Immature natural killer cell (primary cell): ENCODE data around the gene ATXN2L. TPM values are rescaled to one million over a fixed set of nuclear protein-coding genes. Genes with fewer than 3 reads are reported as not detected.
A peak's percentile ranks its signal among the peaks of the same experiment; 100 is the strongest.
"Not testable (repeated sequence)": the region's sequence is repeated elsewhere in the genome, so short reads cannot be mapped to it uniquely, and the experiment has no call there.

Experiments used
- DNase-seq, 3 donors: peaks; one replicate each; pipeline ENCODE4 v3.0.0; 2022; ENCODE audit warnings: mixed read lengths in 1 of 3
- H3K27ac Mint-ChIP-seq, 6 donors: one replicate each; pipeline ENCODE4 v1.8.0; 2020; ENCODE audit warnings: mixed read lengths in 6 of 6, mild to moderate bottlenecking in 5 of 6, inconsistent platforms in 4 of 6, moderate library complexity in 3 of 6
- H3K27me3 Mint-ChIP-seq, 3 donors: one replicate each; pipeline ENCODE4 v1.8.0; 2020 to 2021; ENCODE audit warnings: low read depth in 3 of 3, mild to moderate bottlenecking in 3 of 3, mixed read lengths in 3 of 3, moderate library complexity in 3 of 3, inconsistent platforms in 1 of 3
- H3K36me3 Mint-ChIP-seq, 3 donors: one replicate each; pipeline ENCODE4 v1.8.0; 2020; ENCODE audit warnings: mixed read lengths in 3 of 3, inconsistent platforms in 2 of 3, mild to moderate bottlenecking in 2 of 3
- H3K4me1 Mint-ChIP-seq, 2 donors: one replicate each; pipeline ENCODE4 v1.8.0; 2020; ENCODE audit warnings: inconsistent platforms in 2 of 2, mild to moderate bottlenecking in 2 of 2, mixed read lengths in 2 of 2, moderate library complexity in 1 of 2
- H3K4me3 Mint-ChIP-seq, 5 donors: one replicate each; pipeline ENCODE4 v1.8.0; 2020; ENCODE audit warnings: mild to moderate bottlenecking in 5 of 5, mixed read lengths in 5 of 5, inconsistent platforms in 3 of 5, moderate library complexity in 3 of 5
- H3K9me3 Mint-ChIP-seq, 6 donors: one replicate each; pipeline ENCODE4 v1.8.0; 2020; ENCODE audit warnings: mild to moderate bottlenecking in 6 of 6, mixed read lengths in 6 of 6, inconsistent platforms in 4 of 6, moderate library complexity in 3 of 6
- polyA plus RNA-seq, 3 donors: library from polyadenylated mRNA; unstranded; fragments of 300-500 nt; fragmentation: Illumina TruSeq; gene quantifications; one replicate each; pipeline ENCODE4 v1.2.3, GENCODE V29; 2021

Gene ATXN2L, protein sequence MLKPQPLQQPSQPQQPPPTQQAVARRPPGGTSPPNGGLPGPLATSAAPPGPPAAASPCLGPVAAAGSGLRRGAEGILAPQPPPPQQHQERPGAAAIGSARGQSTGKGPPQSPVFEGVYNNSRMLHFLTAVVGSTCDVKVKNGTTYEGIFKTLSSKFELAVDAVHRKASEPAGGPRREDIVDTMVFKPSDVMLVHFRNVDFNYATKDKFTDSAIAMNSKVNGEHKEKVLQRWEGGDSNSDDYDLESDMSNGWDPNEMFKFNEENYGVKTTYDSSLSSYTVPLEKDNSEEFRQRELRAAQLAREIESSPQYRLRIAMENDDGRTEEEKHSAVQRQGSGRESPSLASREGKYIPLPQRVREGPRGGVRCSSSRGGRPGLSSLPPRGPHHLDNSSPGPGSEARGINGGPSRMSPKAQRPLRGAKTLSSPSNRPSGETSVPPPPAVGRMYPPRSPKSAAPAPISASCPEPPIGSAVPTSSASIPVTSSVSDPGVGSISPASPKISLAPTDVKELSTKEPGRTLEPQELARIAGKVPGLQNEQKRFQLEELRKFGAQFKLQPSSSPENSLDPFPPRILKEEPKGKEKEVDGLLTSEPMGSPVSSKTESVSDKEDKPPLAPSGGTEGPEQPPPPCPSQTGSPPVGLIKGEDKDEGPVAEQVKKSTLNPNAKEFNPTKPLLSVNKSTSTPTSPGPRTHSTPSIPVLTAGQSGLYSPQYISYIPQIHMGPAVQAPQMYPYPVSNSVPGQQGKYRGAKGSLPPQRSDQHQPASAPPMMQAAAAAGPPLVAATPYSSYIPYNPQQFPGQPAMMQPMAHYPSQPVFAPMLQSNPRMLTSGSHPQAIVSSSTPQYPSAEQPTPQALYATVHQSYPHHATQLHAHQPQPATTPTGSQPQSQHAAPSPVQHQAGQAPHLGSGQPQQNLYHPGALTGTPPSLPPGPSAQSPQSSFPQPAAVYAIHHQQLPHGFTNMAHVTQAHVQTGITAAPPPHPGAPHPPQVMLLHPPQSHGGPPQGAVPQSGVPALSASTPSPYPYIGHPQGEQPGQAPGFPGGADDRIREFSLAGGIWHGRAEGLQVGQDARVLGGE
- 10 to 100 TPM in 1 of 3 donors, 1 to 10 TPM in 2; 3.0 to 28.5 (median 9.7) TPM for polyA plus RNA-seq

DNA sequence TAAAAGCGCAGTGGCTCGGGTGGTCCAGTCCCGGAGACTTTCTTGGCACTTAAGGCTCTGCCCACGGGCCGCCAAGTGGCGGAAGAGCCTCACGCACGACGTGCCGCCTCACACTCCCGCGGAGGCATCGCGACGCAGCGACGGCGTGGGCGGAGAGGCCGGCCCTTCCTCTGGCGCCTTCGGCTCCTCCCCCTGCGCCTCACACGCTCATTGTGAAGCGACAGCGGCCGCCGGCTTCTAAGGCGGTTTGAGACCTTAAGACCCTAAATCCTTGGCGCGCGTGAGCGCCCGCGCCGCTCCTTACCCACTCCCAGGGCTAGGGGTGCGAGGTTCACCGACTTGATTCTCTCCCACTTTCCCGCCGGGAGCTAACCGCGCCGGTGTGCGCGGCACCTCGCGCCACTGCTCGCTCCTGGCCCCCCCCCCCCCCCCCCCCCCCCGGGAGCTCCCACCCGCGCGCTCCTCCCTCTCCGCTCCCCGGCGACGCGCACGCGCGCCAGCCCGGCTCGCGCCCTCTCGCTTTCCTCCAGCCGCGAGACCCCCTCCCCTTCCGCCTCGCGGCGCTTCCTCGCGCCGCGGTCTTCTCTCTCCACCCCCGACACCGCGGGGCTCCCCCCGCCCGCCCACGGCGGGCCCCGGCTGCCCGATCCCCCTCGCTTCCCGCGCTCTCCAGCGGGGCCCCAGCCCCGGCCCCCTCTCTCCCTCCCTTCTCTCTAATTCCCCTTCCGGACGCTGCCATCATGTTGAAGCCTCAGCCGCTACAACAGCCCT, at the start of gene ATXN2L:
ATXN2L (plus strand) TSS at position 480 of the 771 bp plus-strand sequence; CDS start at position 741, 261 bp downstream.
- Mint-ChIP-seq H3K4me1 (peaks cover 43 to 46% of the 10 kb centered on the region in 2 donors), H3K27ac (peak within 1 kb of the TSS; percentile 95 to 99 (median 99)), H3K4me3 (peak within 1 kb of the TSS; percentile 97 to 99 (median 98)), H3K27me3 (peaks cover 14 to 29% (median 22%) of the 10 kb centered on the region in 3 donors), H3K36me3 (peaks cover 7 to 22% (median 12%) of the 10 kb centered on the region in 3 donors), H3K9me3 (no peaks in the 10 kb centered on the region)
- DNase-seq, result peak; percentile 92 to 96 (median 95)

DNA sequence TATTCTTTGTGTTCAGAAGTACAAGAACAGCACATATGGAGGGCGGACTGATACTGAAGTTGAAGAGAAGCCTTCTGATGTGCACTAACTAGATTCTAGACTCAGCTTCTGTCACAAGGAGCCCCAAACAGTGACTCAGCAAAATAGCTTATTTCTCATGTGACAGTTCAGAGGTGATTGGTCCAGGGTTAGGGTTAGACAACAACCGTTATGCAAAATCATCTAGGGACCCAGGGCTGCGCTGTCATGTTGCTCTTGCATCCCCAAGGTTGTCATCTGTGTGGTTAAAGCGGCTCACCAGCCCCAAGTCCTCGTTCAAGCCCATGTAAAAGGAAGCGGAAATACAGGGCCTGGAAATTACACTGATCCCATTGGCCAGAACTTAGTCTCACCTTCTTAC, 41.1 kb upstream of the ATXN2L start:
- H3K4me3 Mint-ChIP-seq, result not testable (repeated sequence)

DNA sequence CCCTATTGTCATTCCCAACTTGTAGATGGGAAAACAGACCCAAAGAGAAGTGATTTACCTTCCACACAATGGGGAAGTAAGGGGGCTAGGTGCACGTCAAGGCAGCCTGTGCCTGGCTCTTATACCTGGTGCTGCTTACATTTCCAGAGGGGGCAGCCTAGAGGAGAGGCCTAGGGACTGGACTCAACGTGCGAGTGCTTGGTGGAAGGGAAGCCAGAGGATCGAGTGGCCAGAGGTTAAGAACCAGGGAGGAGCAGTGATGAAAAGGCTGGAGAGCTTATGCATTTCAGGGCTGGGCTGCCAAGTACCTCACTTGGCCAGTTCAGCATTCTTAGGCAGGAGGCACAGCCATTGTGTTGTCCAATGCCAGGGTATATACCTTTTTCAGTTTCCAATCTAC, 40.4 kb upstream of the ATXN2L start:
- not testable (repeated sequence) for H3K27ac Mint-ChIP-seq, H3K4me1 Mint-ChIP-seq, H3K36me3 Mint-ChIP-seq, DNase-seq, H3K27me3 Mint-ChIP-seq, H3K9me3 Mint-ChIP-seq, H3K4me3 Mint-ChIP-seq

More for the DNA sequence above, 41.1 kb upstream of the ATXN2L start:
- H3K27me3 Mint-ChIP-seq, H3K27ac Mint-ChIP-seq, H3K36me3 Mint-ChIP-seq, DNase-seq, H3K4me1 Mint-ChIP-seq, H3K9me3 Mint-ChIP-seq: not testable (repeated sequence)

DNA sequence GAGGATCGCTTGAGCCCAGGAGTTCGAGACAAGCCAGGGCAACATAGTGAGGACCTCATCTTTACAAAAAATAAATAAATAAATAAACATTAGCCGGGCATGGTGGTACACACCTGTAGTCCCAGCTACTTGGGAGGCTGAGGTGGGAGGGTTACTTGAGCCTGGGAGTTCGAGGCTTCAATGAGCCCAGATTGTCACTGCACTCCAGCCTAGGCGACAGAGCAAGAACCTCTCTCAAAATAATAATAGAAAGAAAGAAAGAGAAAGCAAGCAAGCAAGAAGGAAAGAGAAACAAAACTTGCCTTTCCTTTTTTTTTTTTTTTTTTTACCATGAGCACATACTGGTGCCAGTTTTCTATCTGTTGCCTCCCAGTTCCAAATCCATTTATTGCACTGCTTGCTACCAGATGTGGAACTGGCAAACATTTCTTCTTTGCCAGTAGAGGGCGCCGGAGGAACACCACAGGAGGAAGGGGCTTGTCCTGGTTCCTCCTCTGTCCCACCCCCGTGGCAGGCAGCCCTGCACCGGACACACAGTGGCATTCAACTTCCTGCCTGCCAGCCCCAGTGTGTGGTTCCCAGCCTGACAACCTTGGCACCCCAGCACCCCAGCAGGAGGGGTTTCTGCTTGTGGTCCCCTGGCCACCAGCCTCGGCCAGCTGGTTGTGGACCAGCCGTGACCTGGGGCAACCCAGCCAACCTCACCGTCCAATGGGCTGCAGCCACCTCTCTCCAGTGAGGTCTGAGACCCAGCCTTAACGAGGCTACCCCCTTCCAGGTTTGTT, 20.4 kb upstream of the ATXN2L start:
- H3K9me3 Mint-ChIP-seq, H3K36me3 Mint-ChIP-seq, H3K4me1 Mint-ChIP-seq, H3K27me3 Mint-ChIP-seq: not testable (repeated sequence)
- peak overlapping the region in 5 of 6 donors; percentile 23 to 88 (median 72) for H3K27ac Mint-ChIP-seq
- DNase-seq, result peak; percentile 66 to 84 (median 82)
- peak overlapping the region; percentile 57 to 82 (median 79) for H3K4me3 Mint-ChIP-seq

DNA sequence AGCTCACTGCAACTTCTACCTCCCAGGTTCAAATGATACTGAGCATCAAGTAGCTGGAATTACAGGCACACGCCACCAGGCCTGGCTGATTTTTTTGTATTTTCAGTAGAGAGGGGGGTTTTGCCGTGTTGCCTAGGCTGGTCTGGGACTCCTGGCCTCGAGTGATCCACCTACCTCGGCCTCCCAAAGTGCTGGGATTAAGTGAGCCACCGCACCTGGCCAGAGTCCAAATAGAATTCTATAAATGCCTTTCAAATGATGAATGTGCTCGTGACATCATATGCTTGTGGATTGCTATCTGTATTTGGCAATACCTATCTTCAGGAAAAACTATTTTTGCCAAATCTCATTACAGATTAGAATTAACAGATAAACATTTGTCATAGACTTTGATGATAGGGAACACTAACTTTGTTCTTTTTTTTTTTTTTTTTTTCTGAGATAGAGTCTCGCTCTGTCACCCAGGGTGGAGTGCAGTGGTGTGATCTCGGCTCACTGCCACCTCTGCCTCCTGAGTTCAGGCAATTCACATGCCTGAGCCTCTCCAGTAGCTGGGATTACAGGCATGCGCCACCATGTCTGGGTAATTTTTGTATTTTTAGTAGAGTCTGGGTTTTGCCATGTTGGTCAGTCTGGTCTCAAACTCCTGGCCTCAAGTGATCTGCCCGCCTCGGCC, 15.2 kb upstream of the ATXN2L start:
- H3K9me3 Mint-ChIP-seq, H3K27me3 Mint-ChIP-seq, H3K4me1 Mint-ChIP-seq, DNase-seq, H3K4me3 Mint-ChIP-seq, H3K36me3 Mint-ChIP-seq, H3K27ac Mint-ChIP-seq: not testable (repeated sequence)

DNA sequence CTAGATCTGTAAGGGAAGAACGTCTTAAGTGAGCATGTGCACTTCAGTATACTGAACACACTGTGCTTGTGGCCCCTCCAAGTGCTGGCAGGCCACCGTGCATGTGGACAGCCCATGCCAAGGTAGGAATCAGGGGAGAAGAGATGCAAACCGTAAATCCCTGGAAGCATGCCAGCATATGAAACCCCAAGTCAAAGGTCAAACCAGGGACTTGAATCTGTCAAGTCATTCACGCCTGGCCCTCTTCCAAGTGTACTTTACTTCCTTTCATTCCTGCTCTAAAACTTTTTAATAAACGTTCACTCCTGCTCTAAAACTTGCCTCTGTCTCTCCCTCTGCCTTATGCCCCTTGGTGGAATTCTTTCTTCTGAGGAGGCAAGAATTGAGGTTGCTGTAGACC, 2.8 kb upstream of the ATXN2L start:
- H3K36me3 Mint-ChIP-seq, result peaks cover 0 to 4% (median 3%) of the 10 kb centered on the region in 3 donors
- peak overlapping the region in 2 of 6 donors; percentile 53 to 57 for H3K27ac Mint-ChIP-seq
- peaks cover 27 to 28% of the 10 kb centered on the region in 2 donors for H3K4me1 Mint-ChIP-seq
- H3K4me3 Mint-ChIP-seq, result peak overlapping the region in 2 of 5 donors; percentile 24 to 46
- H3K27me3 Mint-ChIP-seq, result peaks cover 14 to 27% (median 22%) of the 10 kb centered on the region in 3 donors
- no peaks in the 10 kb centered on the region for H3K9me3 Mint-ChIP-seq
- no peak for DNase-seq

- Mint-ChIP-seq H3K27me3 (peaks cover 14 to 27% (median 22%) of the 10 kb centered on the region in 3 donors), H3K27ac (peak overlapping the region in 3 of 6 donors; percentile 57 to 85 (median 83)), H3K4me3 (peak overlapping the region in 4 of 5 donors; percentile 24 to 75 (median 46)), H3K4me1 (peaks cover 33% of the 10 kb centered on the region in 2 donors)
- not testable (repeated sequence) for H3K36me3 Mint-ChIP-seq, H3K9me3 Mint-ChIP-seq, DNase-seq
Observed at GRCh38 chr16:28820546-28820945, 2.3 kb upstream of the ATXN2L start.

GRCh38 chr16:28821874-28822519, 802 bp upstream of the ATXN2L start:
- H3K4me1 Mint-ChIP-seq, result peaks cover 43 to 46% of the 10 kb centered on the region in 2 donors

GRCh38 chr16:28823291-28823872, 583 bp downstream of the ATXN2L start:
- no peak for DNase-seq
- Mint-ChIP-seq H3K9me3 (no peaks in the 10 kb centered on the region), H3K4me1 (peaks cover 43 to 46% of the 10 kb centered on the region in 2 donors), H3K4me3 (peak overlapping the region; percentile 97 to 99 (median 98)), H3K27ac (peak overlapping the region; percentile 95 to 99 (median 99)), H3K27me3 (peaks cover 14 to 29% (median 22%) of the 10 kb centered on the region in 3 donors), H3K36me3 (peaks cover 7 to 28% (median 12%) of the 10 kb centered on the region in 3 donors)

More at GRCh38 chr16:28821874-28822519, 802 bp upstream of the ATXN2L start:
- H3K9me3 Mint-ChIP-seq, result no peaks in the 10 kb centered on the region
- H3K27ac Mint-ChIP-seq, result peak overlapping the region; percentile 80 to 93 (median 84)
- DNase-seq, result no peak
- peaks cover 14 to 29% (median 22%) of the 10 kb centered on the region in 3 donors for H3K27me3 Mint-ChIP-seq
- peaks cover 7 to 15% (median 12%) of the 10 kb centered on the region in 3 donors for H3K36me3 Mint-ChIP-seq
- H3K4me3 Mint-ChIP-seq, result peak overlapping the region; percentile 77 to 89 (median 86)

DNA sequence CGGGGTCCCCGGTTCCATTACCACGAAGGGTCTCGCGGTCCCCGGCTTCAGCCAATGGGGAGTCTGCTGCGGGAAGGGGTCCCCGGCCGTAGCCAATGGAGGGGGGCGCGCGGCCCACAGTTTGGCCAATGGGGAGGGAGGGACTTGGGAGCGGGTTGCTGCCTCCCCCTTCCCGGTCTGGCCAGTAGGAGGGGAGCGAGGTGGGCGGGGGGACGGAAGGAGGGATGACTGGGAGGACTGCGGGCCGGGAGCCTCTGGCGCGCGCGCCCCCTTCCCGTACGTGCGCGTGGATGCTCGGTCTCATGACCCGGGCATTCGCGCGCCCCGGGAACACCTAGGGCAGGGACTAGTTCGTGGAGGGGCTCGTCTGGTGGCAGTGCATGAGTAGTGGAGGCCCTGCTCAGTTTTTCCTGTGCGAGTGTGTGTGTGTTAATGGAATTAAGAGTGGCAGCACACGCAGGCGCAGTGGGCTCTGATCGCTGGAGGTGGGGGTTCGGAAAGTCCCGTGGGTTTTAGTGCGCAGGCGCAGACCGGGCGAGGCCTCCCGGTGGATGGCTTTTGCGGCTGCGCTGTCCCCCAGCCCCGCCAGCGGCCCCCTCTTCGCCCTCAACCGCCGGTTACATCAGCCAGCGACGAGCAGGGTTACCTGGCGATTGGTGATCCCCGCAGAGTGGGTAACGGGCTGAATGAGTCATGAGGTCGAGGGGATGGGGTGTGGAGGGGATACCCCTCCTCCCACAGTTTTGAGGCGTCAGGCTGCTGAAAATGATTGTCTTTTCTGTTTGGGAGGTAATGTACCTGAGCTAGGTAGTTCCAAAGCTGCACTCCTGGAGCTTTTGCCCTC, 1.3 kb downstream of the ATXN2L start:
- peaks cover 7 to 28% (median 12%) of the 10 kb centered on the region in 3 donors for H3K36me3 Mint-ChIP-seq
- H3K9me3 Mint-ChIP-seq, result no peaks in the 10 kb centered on the region
- H3K4me1 Mint-ChIP-seq, result peaks cover 43 to 46% of the 10 kb centered on the region in 2 donors
- H3K27me3 Mint-ChIP-seq, result peaks cover 16 to 29% (median 22%) of the 10 kb centered on the region in 3 donors
- peak overlapping the region; percentile 97 to 99 (median 98) for H3K4me3 Mint-ChIP-seq
- DNase-seq, result peak; percentile 93
- peak overlapping the region; percentile 95 to 99 (median 99) for H3K27ac Mint-ChIP-seq
